ENCODE results near the gene SSBP4.

DNA sequence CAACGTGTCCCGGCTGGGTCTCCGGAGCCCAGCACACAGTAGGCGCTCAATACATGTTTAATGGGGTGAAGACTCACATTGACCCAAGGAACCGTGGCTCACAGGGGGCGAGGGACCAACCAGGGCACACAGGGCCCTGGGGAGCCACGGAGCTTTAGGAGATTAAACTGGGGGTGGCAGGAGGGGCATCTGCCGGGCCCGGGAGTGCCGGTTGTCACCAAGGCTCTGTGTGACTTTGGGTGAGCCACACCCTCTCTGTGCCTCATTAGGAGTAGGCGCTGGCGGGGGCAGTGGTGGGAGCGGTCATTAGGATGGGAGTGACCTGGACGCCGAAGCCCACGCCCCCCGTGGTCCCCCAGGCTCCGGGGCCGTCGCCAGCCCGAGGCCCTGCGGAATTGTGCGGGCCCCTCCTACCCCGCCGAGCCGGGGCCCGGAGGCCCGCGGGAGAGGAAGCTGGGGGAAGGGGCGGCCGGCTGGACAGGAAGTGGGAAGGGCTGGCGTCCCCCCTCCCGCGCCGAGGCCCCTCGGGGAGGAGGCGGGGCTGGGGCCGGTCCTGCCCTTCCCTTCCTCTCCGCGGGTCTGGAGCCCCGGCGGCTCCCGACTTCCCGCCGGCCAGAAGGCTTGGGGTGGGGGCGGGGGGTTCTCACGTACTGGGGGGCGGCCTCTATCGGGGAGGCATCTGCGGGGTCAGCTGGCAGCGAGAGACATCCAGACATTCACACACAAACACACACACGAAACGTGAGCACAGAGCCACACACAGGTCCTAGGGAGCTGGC lies 1.8 kb upstream of the SSBP4 start:
- TF ChIP-seq EP300 (IDR thresholded peaks at IDR 0.05; ENCODE audit: borderline replicate concordance) (no peak), RAD21 (IDR thresholded peaks at IDR 0.05; ENCODE audit: low read depth) (no peak), FOXM1 (IDR thresholded peaks at IDR 0.05; ENCODE audit: borderline replicate concordance, low read depth) (no peak)
- TF ChIP-seq, protein P1, sequence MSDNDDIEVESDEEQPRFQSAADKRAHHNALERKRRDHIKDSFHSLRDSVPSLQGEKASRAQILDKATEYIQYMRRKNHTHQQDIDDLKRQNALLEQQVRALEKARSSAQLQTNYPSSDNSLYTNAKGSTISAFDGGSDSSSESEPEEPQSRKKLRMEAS (IDR thresholded peaks at IDR 0.05): no peak
- TF ChIP-seq, protein P2, sequence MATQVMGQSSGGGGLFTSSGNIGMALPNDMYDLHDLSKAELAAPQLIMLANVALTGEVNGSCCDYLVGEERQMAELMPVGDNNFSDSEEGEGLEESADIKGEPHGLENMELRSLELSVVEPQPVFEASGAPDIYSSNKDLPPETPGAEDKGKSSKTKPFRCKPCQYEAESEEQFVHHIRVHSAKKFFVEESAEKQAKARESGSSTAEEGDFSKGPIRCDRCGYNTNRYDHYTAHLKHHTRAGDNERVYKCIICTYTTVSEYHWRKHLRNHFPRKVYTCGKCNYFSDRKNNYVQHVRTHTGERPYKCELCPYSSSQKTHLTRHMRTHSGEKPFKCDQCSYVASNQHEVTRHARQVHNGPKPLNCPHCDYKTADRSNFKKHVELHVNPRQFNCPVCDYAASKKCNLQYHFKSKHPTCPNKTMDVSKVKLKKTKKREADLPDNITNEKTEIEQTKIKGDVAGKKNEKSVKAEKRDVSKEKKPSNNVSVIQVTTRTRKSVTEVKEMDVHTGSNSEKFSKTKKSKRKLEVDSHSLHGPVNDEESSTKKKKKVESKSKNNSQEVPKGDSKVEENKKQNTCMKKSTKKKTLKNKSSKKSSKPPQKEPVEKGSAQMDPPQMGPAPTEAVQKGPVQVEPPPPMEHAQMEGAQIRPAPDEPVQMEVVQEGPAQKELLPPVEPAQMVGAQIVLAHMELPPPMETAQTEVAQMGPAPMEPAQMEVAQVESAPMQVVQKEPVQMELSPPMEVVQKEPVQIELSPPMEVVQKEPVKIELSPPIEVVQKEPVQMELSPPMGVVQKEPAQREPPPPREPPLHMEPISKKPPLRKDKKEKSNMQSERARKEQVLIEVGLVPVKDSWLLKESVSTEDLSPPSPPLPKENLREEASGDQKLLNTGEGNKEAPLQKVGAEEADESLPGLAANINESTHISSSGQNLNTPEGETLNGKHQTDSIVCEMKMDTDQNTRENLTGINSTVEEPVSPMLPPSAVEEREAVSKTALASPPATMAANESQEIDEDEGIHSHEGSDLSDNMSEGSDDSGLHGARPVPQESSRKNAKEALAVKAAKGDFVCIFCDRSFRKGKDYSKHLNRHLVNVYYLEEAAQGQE (IDR thresholded peaks at IDR 0.05; ENCODE audit: low read depth): no peak

Measured in Ishikawa (cell line).